PC-9 (cell line): ENCODE results near the gene VPS33B.

ENCODE experiments used
- CTCF ChIP-seq: fragments of 200-600 bp; sonication (generic); conservative IDR thresholded peaks from 2 replicates; pipeline ENCODE4 v1.6.1; 2017; ENCODE audit warnings: mixed run types, antibody characterized with exemption, mild to moderate bottlenecking, moderate library complexity
- EZH2 ChIP-seq: fragments of 200-600 bp; sonication (generic); IDR thresholded peaks from 2 replicates; pipeline ENCODE4 v1.8.0; 2017; ENCODE audit warnings: antibody characterized with exemption, low read depth

DNA sequence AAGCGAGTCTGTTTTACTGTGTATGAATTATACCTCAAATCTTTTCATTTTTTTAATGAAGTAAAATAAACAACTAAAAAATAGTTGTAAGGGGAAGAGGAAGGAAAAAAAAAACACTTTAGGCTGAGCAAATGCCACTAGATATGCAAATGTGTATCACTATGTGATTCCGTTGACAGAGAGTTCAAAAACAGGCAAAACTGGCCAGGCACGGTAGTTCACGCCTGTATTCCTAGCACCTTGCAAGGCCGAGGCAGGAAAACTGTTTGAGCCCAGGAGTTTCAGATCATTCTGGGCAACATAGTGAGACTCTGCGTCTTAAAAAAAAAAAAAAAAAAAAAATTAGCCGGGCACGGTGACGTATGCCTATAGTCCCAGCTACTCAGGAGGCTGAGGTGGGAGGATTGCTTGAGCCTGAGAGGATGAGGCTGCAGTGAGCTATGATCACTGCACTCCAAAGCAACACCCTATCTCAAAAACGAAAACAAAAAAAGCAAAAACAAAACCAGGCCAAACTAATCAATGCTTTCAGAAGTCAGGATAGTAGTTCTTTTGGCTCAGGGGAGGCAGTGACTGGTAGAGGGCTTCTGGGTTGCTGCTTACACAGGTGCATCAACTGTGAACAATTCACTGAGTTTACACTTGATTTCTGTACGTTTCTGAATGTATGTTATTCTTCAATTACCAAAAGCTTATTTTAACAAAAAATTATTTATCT, 35.4 kb downstream of the VPS33B start:
- TF ChIP-seq CTCF (no peak), EZH2 (no peak)
